IMR-90 (cell line): ENCODE data around the gene PCSK1N. TPM values are rescaled to one million over a fixed set of nuclear protein-coding genes. Genes with fewer than 3 reads are reported as not detected.
"Not testable (repeated sequence)": the region's sequence is repeated elsewhere in the genome, so short reads cannot be mapped to it uniquely, and the experiment has no call there.

ENCODE experiments used
- ATAC-seq: fragments of 200-7000 bp; cut with Tn5 transposase; 2 replicates; pipeline ENCODE4 v1.9.1; 2020; ENCODE audit warnings: low read depth, mild to moderate bottlenecking, moderate library complexity
- BruUV-seq: library from RNA; stranded (reverse); fragments of 400-500 nt; replicated peaks from 2 replicates; lab custom pipeline; 2021; lab: Mats Ljungman, UMichigan
- CTCF ChIA-PET: fragments of 300-600 bp; formaldehyde crosslinking; extraction: SDS; loops from one replicate; lab custom pipeline; 2021; ENCODE audit warnings: antibody characterized with exemption; lab: Yijun Ruan, JAX
- POLR2A ChIA-PET: fragments of 300-600 bp; sonication (Branson Sonifier 250); formaldehyde crosslinking; loops from one replicate; lab custom pipeline; 2022; ENCODE audit warnings: antibody characterized with exemption; ENCODE audit not compliant: unreplicated experiment; lab: Charles Lee
- DNase-seq: peaks from one replicate; pipeline ENCODE4 v3.0.0; 2013
- H2AFZ ChIP-seq: replicated peaks from 2 replicates; pipeline ENCODE3; 2013; ENCODE audit warnings: low read length, mild to moderate bottlenecking; ENCODE audit not compliant: poor library complexity
- H2AK5ac ChIP-seq: 2 replicates; pipeline ENCODE4 v1.6.1; 2013; ENCODE audit warnings: low read depth, low read length, inconsistent platforms
- H2AK9ac ChIP-seq: replicated peaks from 2 replicates; pipeline ENCODE3; 2013; ENCODE audit warnings: mild to moderate bottlenecking, low read depth, low read length, moderate library complexity; ENCODE audit not compliant: poor library complexity
- H2BK120ac ChIP-seq: 2 replicates; pipeline ENCODE4 v1.6.1; 2013; ENCODE audit warnings: low read depth, low read length, inconsistent platforms
- H2BK15ac ChIP-seq: 3 replicates; pipeline ENCODE4 v1.6.1; 2013; ENCODE audit warnings: low read depth, low read length, inconsistent platforms
- H2BK20ac ChIP-seq: 2 replicates; pipeline ENCODE4 v1.6.1; 2013; ENCODE audit warnings: low read depth, mild to moderate bottlenecking, inconsistent platforms, low read length, moderate library complexity
- H2BK5ac ChIP-seq: 2 replicates; pipeline ENCODE4 v1.6.1; 2013; ENCODE audit warnings: mild to moderate bottlenecking, low read depth, low read length, inconsistent platforms; ENCODE audit not compliant: poor library complexity, severe bottlenecking
- H3K14ac ChIP-seq: replicated peaks from 2 replicates; pipeline ENCODE4 v1.6.1; 2013; ENCODE audit warnings: low read depth, low read length, inconsistent platforms
- H3K18ac ChIP-seq: 2 replicates; pipeline ENCODE4 v1.6.1; 2013; ENCODE audit warnings: low read depth, low read length, control low read depth
- H3K23ac ChIP-seq: 2 replicates; pipeline ENCODE4 v1.6.1; 2013; ENCODE audit warnings: low read depth, low read length, inconsistent platforms
- H3K27ac ChIP-seq: 2 replicates; pipeline ENCODE4 v1.5.1; 2013; ENCODE audit warnings: mild to moderate bottlenecking, control low read depth, low read length; ENCODE audit not compliant: insufficient read depth
- H3K27me3 ChIP-seq: 2 replicates; pipeline ENCODE4 v1.6.1; 2013; ENCODE audit warnings: low read length; ENCODE audit not compliant: control insufficient read depth, insufficient read depth
- H3K36me3 ChIP-seq: 2 replicates; pipeline ENCODE4 v1.6.1; 2013; ENCODE audit warnings: low read length, mixed read lengths; ENCODE audit not compliant: control insufficient read depth, insufficient read depth
- H3K4ac ChIP-seq: 2 replicates; pipeline ENCODE4 v1.6.1; 2013; ENCODE audit warnings: low read depth, low read length, inconsistent platforms
- H3K4me1 ChIP-seq: 2 replicates; pipeline ENCODE4 v1.6.1; 2013; ENCODE audit warnings: low read length, mixed read lengths; ENCODE audit not compliant: control insufficient read depth, insufficient read depth
- H3K4me2 ChIP-seq: 2 replicates; pipeline ENCODE4 v1.6.1; 2013; ENCODE audit warnings: low read depth, mild to moderate bottlenecking, control low read depth, low read length, moderate library complexity
- H3K4me3 ChIP-seq: 2 replicates; pipeline ENCODE4 v1.5.1; 2013; ENCODE audit warnings: low read depth, mild to moderate bottlenecking, control low read depth, low read length, moderate library complexity; ENCODE audit not compliant: insufficient read depth
- H3K56ac ChIP-seq: 2 replicates; pipeline ENCODE4 v1.6.1; 2013; ENCODE audit warnings: low read length, inconsistent platforms; ENCODE audit not compliant: insufficient read depth; ENCODE audit errors: extremely low read depth
- H3K79me1 ChIP-seq, 2 experiments: 2 replicates each; pipeline ENCODE4 v1.6.1; 2013; ENCODE audit warnings: low read length in 2 of 2, inconsistent platforms in 1 of 2, low read depth in 1 of 2
- H3K9ac ChIP-seq: 2 replicates; pipeline ENCODE4 v1.6.1; 2013; ENCODE audit warnings: low read depth, low read length, control low read depth
- H3K9me1 ChIP-seq: 2 replicates; pipeline ENCODE4 v1.6.1; 2013; ENCODE audit warnings: low read length, inconsistent platforms; ENCODE audit not compliant: insufficient read depth
- H3K9me3 ChIP-seq: 2 replicates; pipeline ENCODE4 v1.6.1; 2013; ENCODE audit warnings: low read length; ENCODE audit not compliant: control insufficient read depth, insufficient read depth
- H4K20me1 ChIP-seq: 2 replicates; pipeline ENCODE4 v1.6.1; 2013; ENCODE audit warnings: low read length, inconsistent platforms; ENCODE audit not compliant: insufficient read depth
- H4K5ac ChIP-seq: 2 replicates; pipeline ENCODE4 v1.6.1; 2013; ENCODE audit warnings: mild to moderate bottlenecking, low read depth, low read length, control low read depth
- H4K8ac ChIP-seq, 2 experiments: 2 replicates each; pipeline ENCODE4 v1.6.1; 2013; ENCODE audit warnings: low read depth in 2 of 2, low read length in 2 of 2, control low read depth in 1 of 2, inconsistent platforms in 1 of 2
- H4K91ac ChIP-seq: 2 replicates; pipeline ENCODE4 v1.6.1; 2013; ENCODE audit warnings: low read depth, low read length, inconsistent platforms; ENCODE audit not compliant: insufficient read depth
- WGBS, 2 experiments: methylation state at CpG; one replicate each; pipeline versions ENCODE4 v1.1.5 to v1.1.7; 2013; ENCODE audit warnings: missing lambda C conversion rate in 2 of 2; ENCODE audit not compliant: insufficient read length in 1 of 2; ENCODE audit errors: extremely low coverage in 2 of 2; 5-methylcytosine and 5-hydroxymethylcytosine counted together
- dilution Hi-C: fragments of 300-500 bp; cut with HindIII; formaldehyde crosslinking; loops from one replicate; pipeline ENCODE4 v1.14.3; 2018; ENCODE audit warnings: low sequenced_read_pairs; ENCODE audit not compliant: unreplicated experiment
- in situ Hi-C: fragments of 300-500 bp; cut with MboI; formaldehyde crosslinking; loops from 3 replicates; pipeline ENCODE4 v1.14.3; 2019; ENCODE audit warnings: low sequenced_read_pairs, inconsistent platforms, mixed read lengths
- intact Hi-C: fragments of 100-400 bp; cut with micrococcal nuclease; formaldehyde crosslinking; loops from 2 replicates; pipeline ENCODE4 v1.10.0; 2022
- polyA plus RNA-seq, 3 experiments: library from polyadenylated mRNA; depleted of rRNA; stranded (reverse); fragments of >200 nt; gene quantifications; 2 replicates each; pipeline ENCODE4 v1.2.3, GENCODE V29; 2012; ENCODE audit warnings: low replicate concordance in 1 of 3
- total RNA-seq: library from RNA; depleted of rRNA; stranded (reverse); fragments of >200 nt; gene quantifications from 2 replicates; pipeline ENCODE4 v1.2.3, GENCODE V29; 2012

PCSK1N gene
- total and polyA plus RNA-seq, 2 of the 4 experiments (the other 2 are of a cell fraction), result 0.12 TPM; not detected in 1

DNA sequence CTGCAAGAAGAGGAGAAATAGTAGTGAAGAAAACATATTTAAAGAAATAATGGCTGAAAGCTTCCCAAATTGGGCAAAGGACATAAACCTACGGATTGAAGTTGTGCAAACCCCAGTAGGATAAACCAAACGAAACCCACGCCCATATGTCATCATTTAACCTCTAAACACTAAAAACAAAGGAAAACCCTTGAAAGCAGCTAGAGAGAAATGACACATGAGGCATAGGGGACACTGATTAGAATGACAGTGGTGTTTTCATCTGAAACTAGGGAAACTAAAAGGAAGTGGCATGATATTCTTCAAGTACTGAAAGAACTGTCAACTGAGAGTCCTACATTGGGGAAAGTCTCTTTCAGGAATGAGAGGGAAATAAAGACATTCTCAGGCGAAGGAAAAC lies 41.5 kb upstream of the PCSK1N start:
- CTCF ChIA-PET, H2BK5ac ChIP-seq, H2BK15ac ChIP-seq, H2AK5ac ChIP-seq, H4K5ac ChIP-seq, H4K20me1 ChIP-seq, H3K79me1 ChIP-seq, ATAC-seq, DNase-seq, H3K27ac ChIP-seq, BruUV-seq, H2AK9ac ChIP-seq, intact Hi-C loops, H3K23ac ChIP-seq, H3K4ac ChIP-seq, H3K4me3 ChIP-seq, H3K9me3 ChIP-seq, H3K4me2 ChIP-seq, H3K14ac ChIP-seq, in situ Hi-C loops, H3K27me3 ChIP-seq, dilution Hi-C loops, H3K18ac ChIP-seq, H3K9me1 ChIP-seq, H4K8ac ChIP-seq, H3K4me1 ChIP-seq, H3K36me3 ChIP-seq, H2AFZ ChIP-seq, H3K56ac ChIP-seq, H3K9ac ChIP-seq, H2BK120ac ChIP-seq, H4K91ac ChIP-seq, H2BK20ac ChIP-seq: not testable (repeated sequence)
- no CpG with 5 or more reads among the region's 4 CpGs for WGBS, 2 experiments
- POLR2A ChIA-PET, result interaction anchor here (0.6 kb wide), 1 partner anchor 1592 kb away, joined by 9 read pairs; no protein-coding TSS in a partner anchor

DNA sequence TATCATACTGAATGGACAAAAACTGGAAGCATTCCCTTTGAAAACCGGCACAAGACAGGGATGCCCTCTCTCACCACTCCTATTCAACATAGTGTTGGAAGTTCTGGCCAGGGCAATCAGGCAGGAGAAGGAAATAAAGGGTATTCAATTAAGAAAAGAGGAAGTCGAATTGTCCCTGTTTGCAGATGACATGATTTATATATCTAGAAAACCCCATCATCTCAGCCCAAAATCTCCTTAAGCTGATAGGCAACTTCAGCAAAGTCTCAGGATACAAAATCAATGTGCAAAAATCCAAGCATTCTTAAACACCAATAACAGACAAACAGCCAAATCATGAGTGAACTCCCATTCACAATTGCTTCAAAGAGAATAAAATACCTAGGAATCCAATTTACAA lies 36.6 kb upstream of the PCSK1N start:
- H3K79me1 ChIP-seq, ATAC-seq, H3K36me3 ChIP-seq, H4K5ac ChIP-seq, dilution Hi-C loops, H2AFZ ChIP-seq, H2BK20ac ChIP-seq, H3K4me2 ChIP-seq, H2AK5ac ChIP-seq, H3K4ac ChIP-seq, H3K9me3 ChIP-seq, in situ Hi-C loops, BruUV-seq, H2BK15ac ChIP-seq, H2AK9ac ChIP-seq, H3K27ac ChIP-seq, H2BK5ac ChIP-seq, H4K20me1 ChIP-seq, H4K8ac ChIP-seq, H3K4me1 ChIP-seq, intact Hi-C loops, DNase-seq, H3K9ac ChIP-seq, H3K56ac ChIP-seq, H3K4me3 ChIP-seq, H4K91ac ChIP-seq, H3K27me3 ChIP-seq, H3K18ac ChIP-seq, H2BK120ac ChIP-seq, CTCF ChIA-PET, H3K23ac ChIP-seq, H3K9me1 ChIP-seq, H3K14ac ChIP-seq: not testable (repeated sequence)
- WGBS, 2 experiments, result no CpG with 5 or more reads among the region's 2 CpGs
- POLR2A ChIA-PET, result interaction anchor here (0.6 kb wide), 1 partner anchor 209 kb away, joined by 8 read pairs; no protein-coding TSS in a partner anchor
